Neural cell (in vitro differentiated cells): ENCODE results near the gene SND1. TPM values are rescaled to one million over a fixed set of nuclear protein-coding genes. Genes with fewer than 3 reads are reported as not detected.

Experiments used
- H2AFZ ChIP-seq: fragments of 200-600, 300-800 bp; sonication (generic), shearing (Covaris generic); 2 replicates; pipeline ENCODE4 v1.6.0; 2014; ENCODE audit warnings: low read depth, mild to moderate bottlenecking, antibody characterized with exemption, low read length, moderate library complexity
- H3F3A ChIP-seq: fragments of 200-600 bp; shearing (Covaris generic); 2 replicates; pipeline ENCODE4 v1.6.1; 2016; ENCODE audit warnings: mild to moderate bottlenecking, moderate library complexity, mixed read lengths, antibody characterized with exemption, low read length; ENCODE audit not compliant: insufficient read depth, poor library complexity, severe bottlenecking
- H3K27ac ChIP-seq: fragments of 200-600, 300-800 bp; sonication (generic), shearing (Covaris generic); 2 replicates; pipeline ENCODE4 v1.5.1; 2014; ENCODE audit warnings: mild to moderate bottlenecking, low read length, moderate library complexity
- H3K27me3 ChIP-seq: fragments of 300-800, 200-600 bp; sonication (generic), shearing (Covaris generic); 2 replicates; pipeline ENCODE4 v1.6.0; 2014; ENCODE audit warnings: mild to moderate bottlenecking, low read depth, low read length, moderate library complexity; ENCODE audit not compliant: insufficient read depth
- H3K36me3 ChIP-seq: fragments of 300-800, 200-600 bp; sonication (generic), shearing (Covaris generic); 2 replicates; pipeline ENCODE4 v1.5.1; 2014; ENCODE audit warnings: mild to moderate bottlenecking, antibody characterized with exemption, low read length, moderate library complexity; ENCODE audit not compliant: insufficient read depth
- H3K4me2 ChIP-seq: fragments of 300-800, 200-600 bp; sonication (generic), shearing (Covaris generic); 2 replicates; pipeline ENCODE4 v1.6.0; 2014; ENCODE audit warnings: mild to moderate bottlenecking, low read length
- H3K4me3 ChIP-seq: fragments of 300-800, 200-600 bp; sonication (generic), shearing (Covaris generic); 2 replicates; pipeline ENCODE4 v1.5.1; 2014; ENCODE audit warnings: mild to moderate bottlenecking, low read length, moderate library complexity
- H3K79me2 ChIP-seq: fragments of 200-600 bp; shearing (Covaris generic); replicated peaks from 2 replicates; pipeline ENCODE4 v1.6.0; 2014; ENCODE audit warnings: mild to moderate bottlenecking, low read length, moderate library complexity; ENCODE audit not compliant: insufficient read depth
- H3K9ac ChIP-seq: fragments of 300-800, 200-600 bp; sonication (generic), shearing (Covaris generic); 2 replicates; pipeline ENCODE4 v1.6.1; 2016; ENCODE audit warnings: mild to moderate bottlenecking, low read length, mixed read lengths
- H3K9me2 ChIP-seq: fragments of 200-600 bp; shearing (Covaris generic); 2 replicates; pipeline ENCODE4 v1.6.1; 2016; ENCODE audit warnings: mild to moderate bottlenecking, low read length, mixed read lengths; ENCODE audit not compliant: insufficient read depth
- H3K9me3 ChIP-seq: fragments of 200-600, 300-800 bp; sonication (generic), shearing (Covaris generic); 2 replicates; pipeline ENCODE4 v1.6.1; 2016; ENCODE audit warnings: mild to moderate bottlenecking, mixed run types, low read length, moderate library complexity, mixed read lengths
- H4K20me1 ChIP-seq: fragments of 200-600 bp; shearing (Covaris generic); 2 replicates; pipeline ENCODE4 v1.6.1; 2016; ENCODE audit warnings: mild to moderate bottlenecking, mixed run types; ENCODE audit not compliant: insufficient read depth
- EP300 ChIP-seq: fragments of 450-650 bp; conservative IDR thresholded peaks from 2 replicates; pipeline ENCODE4 v1.6.1; 2014; ENCODE audit warnings: antibody characterized with exemption, mild to moderate bottlenecking, moderate library complexity; ENCODE audit not compliant: poor library complexity, severe bottlenecking
- EZH2 ChIP-seq: fragments of 200-600, 300-800 bp; shearing (Covaris generic), sonication (generic); IDR thresholded peaks from 2 replicates; pipeline ENCODE4 v1.6.1; 2014; ENCODE audit warnings: antibody characterized with exemption, low read length, borderline replicate concordance, mild to moderate bottlenecking; ENCODE audit not compliant: insufficient read depth, poor library complexity, severe bottlenecking
- MXI1 ChIP-seq: fragments of 450-650 bp; conservative IDR thresholded peaks from 2 replicates; pipeline ENCODE4 v1.6.1; 2014; ENCODE audit warnings: antibody characterized with exemption, mild to moderate bottlenecking; ENCODE audit not compliant: poor library complexity, severe bottlenecking
- POLR2AphosphoS5 ChIP-seq: IDR thresholded peaks from 2 replicates; pipeline ENCODE4 v1.6.1; 2012
- RAD21 ChIP-seq: fragments of 450-650 bp; conservative IDR thresholded peaks from 2 replicates; pipeline ENCODE4 v1.6.1; 2014; ENCODE audit warnings: antibody characterized with exemption, mild to moderate bottlenecking, moderate library complexity
- SMC3 ChIP-seq: fragments of 450-650 bp; conservative IDR thresholded peaks from 2 replicates; pipeline ENCODE4 v1.6.1; 2014; ENCODE audit warnings: antibody characterized with exemption, mild to moderate bottlenecking, moderate library complexity; ENCODE audit not compliant: poor library complexity
- TAF1 ChIP-seq: IDR thresholded peaks from 2 replicates; pipeline ENCODE4 v1.6.1; 2012; ENCODE audit warnings: low read depth
- polyA plus RNA-seq: library from polyadenylated mRNA; depleted of rRNA; stranded (reverse); fragments of >200 nt; gene quantifications from 2 replicates; pipeline ENCODE4 v1.2.3, GENCODE V29; 2014
- TF ChIP-seq, protein P1 (sequence below): IDR thresholded peaks from 2 replicates; pipeline ENCODE4 v1.6.1; 2012; ENCODE audit warnings: borderline replicate concordance
- TF ChIP-seq, protein P2 (sequence below): fragments of 450-650 bp; IDR thresholded peaks from 2 replicates; pipeline ENCODE4 v1.5.1; 2014; ENCODE audit warnings: antibody characterized with exemption, mild to moderate bottlenecking, moderate library complexity; ENCODE audit not compliant: poor library complexity, severe bottlenecking

The SND1 gene
- polyA plus RNA-seq, 1 donor from 2014 or later = 37.4 TPM

DNA sequence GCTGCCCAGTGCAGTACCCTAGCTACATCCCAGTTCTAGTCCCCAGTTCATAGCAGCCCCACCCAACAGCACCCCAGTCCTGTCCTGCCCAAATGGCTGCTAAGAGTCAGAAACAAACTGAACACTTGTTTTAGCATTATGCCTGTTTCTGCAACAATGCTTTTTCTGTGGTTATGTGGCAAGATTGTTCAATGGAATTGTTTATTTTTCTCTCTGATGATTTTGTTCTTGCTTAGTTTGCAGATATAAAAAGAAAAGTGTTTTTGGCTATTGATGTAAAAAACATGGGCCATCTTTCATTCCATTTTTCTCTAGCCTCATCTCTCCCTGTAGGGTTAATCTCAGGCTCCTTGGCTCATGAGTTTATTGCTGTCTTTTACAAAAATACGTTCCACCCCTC is 336.8 kb downstream of the SND1 start:
- H3K9me2 ChIP-seq = no peaks in the 10 kb centered on the region
- no peak overlapping the region for H3K4me3 ChIP-seq
- no peaks in the 10 kb centered on the region for H3K79me2 ChIP-seq
- H3K27me3 ChIP-seq = no peaks in the 10 kb centered on the region
- H3K9me3 ChIP-seq = no peaks in the 10 kb centered on the region
- no peak overlapping the region for H3K4me2 ChIP-seq
- no peaks in the 10 kb centered on the region for H3K36me3 ChIP-seq
- H4K20me1 ChIP-seq = no peaks in the 10 kb centered on the region
- H3F3A ChIP-seq = no peaks in the 10 kb centered on the region
- H2AFZ ChIP-seq = no peak overlapping the region
- no peak for TF ChIP-seq RAD21
- TF ChIP-seq EP300 = no peak
- TF ChIP-seq TAF1 = no peak
- H3K27ac ChIP-seq = no peak overlapping the region
- no peak overlapping the region for H3K9ac ChIP-seq

DNA sequence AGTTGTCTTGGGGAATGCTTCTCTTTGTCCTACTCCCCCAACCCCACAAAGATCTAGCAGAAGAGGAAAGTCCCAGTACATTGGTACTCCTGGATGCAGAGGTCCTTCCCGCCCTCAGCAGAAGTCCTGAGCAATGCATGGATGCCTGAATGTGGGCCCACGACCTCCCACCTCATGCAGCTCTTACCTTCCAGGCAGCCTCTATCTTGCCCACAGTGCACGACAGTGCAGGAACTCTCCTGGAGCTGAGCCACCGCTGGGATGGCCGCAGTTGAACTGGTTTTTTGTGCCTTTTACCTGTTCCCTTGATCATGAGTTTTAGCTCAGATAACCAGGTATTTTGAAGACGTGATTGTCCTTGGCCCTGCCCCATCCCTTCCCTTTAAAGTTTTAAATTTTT is 341.3 kb downstream of the SND1 start:
- no peaks in the 10 kb centered on the region for H4K20me1 ChIP-seq
- H3K4me2 ChIP-seq = no peak overlapping the region
- TF ChIP-seq RAD21 = no peak
- no peak for TF ChIP-seq EZH2
- TF ChIP-seq MXI1 = no peak
- TF ChIP-seq, protein P1, sequence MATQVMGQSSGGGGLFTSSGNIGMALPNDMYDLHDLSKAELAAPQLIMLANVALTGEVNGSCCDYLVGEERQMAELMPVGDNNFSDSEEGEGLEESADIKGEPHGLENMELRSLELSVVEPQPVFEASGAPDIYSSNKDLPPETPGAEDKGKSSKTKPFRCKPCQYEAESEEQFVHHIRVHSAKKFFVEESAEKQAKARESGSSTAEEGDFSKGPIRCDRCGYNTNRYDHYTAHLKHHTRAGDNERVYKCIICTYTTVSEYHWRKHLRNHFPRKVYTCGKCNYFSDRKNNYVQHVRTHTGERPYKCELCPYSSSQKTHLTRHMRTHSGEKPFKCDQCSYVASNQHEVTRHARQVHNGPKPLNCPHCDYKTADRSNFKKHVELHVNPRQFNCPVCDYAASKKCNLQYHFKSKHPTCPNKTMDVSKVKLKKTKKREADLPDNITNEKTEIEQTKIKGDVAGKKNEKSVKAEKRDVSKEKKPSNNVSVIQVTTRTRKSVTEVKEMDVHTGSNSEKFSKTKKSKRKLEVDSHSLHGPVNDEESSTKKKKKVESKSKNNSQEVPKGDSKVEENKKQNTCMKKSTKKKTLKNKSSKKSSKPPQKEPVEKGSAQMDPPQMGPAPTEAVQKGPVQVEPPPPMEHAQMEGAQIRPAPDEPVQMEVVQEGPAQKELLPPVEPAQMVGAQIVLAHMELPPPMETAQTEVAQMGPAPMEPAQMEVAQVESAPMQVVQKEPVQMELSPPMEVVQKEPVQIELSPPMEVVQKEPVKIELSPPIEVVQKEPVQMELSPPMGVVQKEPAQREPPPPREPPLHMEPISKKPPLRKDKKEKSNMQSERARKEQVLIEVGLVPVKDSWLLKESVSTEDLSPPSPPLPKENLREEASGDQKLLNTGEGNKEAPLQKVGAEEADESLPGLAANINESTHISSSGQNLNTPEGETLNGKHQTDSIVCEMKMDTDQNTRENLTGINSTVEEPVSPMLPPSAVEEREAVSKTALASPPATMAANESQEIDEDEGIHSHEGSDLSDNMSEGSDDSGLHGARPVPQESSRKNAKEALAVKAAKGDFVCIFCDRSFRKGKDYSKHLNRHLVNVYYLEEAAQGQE = no peak
- TF ChIP-seq, protein P2, sequence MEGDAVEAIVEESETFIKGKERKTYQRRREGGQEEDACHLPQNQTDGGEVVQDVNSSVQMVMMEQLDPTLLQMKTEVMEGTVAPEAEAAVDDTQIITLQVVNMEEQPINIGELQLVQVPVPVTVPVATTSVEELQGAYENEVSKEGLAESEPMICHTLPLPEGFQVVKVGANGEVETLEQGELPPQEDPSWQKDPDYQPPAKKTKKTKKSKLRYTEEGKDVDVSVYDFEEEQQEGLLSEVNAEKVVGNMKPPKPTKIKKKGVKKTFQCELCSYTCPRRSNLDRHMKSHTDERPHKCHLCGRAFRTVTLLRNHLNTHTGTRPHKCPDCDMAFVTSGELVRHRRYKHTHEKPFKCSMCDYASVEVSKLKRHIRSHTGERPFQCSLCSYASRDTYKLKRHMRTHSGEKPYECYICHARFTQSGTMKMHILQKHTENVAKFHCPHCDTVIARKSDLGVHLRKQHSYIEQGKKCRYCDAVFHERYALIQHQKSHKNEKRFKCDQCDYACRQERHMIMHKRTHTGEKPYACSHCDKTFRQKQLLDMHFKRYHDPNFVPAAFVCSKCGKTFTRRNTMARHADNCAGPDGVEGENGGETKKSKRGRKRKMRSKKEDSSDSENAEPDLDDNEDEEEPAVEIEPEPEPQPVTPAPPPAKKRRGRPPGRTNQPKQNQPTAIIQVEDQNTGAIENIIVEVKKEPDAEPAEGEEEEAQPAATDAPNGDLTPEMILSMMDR = no peak
- TF ChIP-seq EP300 = no peak
- no peak for TF ChIP-seq TAF1
- TF ChIP-seq SMC3 = no peak
- no peak for TF ChIP-seq POLR2AphosphoS5
- no peak overlapping the region for H3K9ac ChIP-seq
- no peaks in the 10 kb centered on the region for H3K79me2 ChIP-seq
- no peak overlapping the region for H3K27ac ChIP-seq
- no peaks in the 10 kb centered on the region for H3K9me2 ChIP-seq
- H3K36me3 ChIP-seq = no peaks in the 10 kb centered on the region
- H3F3A ChIP-seq = no peaks in the 10 kb centered on the region
- no peaks in the 10 kb centered on the region for H3K9me3 ChIP-seq
- H3K27me3 ChIP-seq = no peaks in the 10 kb centered on the region
- H2AFZ ChIP-seq = no peak overlapping the region
- H3K4me3 ChIP-seq = no peak overlapping the region

DNA sequence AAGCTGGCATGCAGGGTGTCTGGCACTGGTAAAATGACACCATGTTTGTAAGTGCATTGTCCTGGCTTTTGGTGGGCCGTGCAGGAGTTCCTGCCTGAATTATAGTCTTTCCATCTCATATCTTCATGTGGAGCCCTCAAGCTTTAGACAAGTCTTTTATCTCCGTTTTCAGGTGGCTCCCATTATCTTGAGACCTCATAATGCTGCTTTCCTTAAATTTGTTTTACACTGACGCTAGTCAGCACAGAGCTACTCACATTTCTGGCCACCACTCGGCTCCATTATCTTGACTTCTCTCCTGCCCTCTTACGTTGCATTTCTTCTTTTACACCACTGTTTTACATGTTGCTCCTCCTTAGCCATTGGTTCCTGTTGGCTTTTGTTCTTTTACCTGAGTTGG is 342.0 kb downstream of the SND1 start:
- Histone ChIP-seq H3K79me2 (no peaks in the 10 kb centered on the region), H3K4me2 (no peak overlapping the region), H3K9ac (no peak overlapping the region), H3K9me2 (no peaks in the 10 kb centered on the region), H3F3A (no peaks in the 10 kb centered on the region), H3K27ac (no peak overlapping the region), H3K36me3 (no peaks in the 10 kb centered on the region), H3K4me3 (no peak overlapping the region), H2AFZ (no peak overlapping the region), H3K27me3 (no peaks in the 10 kb centered on the region), H3K9me3 (no peaks in the 10 kb centered on the region), H4K20me1 (no peaks in the 10 kb centered on the region)
- no peak for TF ChIP-seq RAD21
- no peak for TF ChIP-seq MXI1
- no peak for TF ChIP-seq EP300
- no peak for TF ChIP-seq POLR2AphosphoS5
- TF ChIP-seq TAF1 = no peak
- TF ChIP-seq, protein P2 = no peak
- no peak for TF ChIP-seq SMC3
- TF ChIP-seq, protein P1 = no peak
- no peak for TF ChIP-seq EZH2
